Fibroblast of pulmonary artery (primary cell): ENCODE data around the gene PTPN13.

Source experiments
- DNase-seq: peaks from one replicate; pipeline ENCODE4 v3.0.0-alpha.2; 2010; ENCODE audit warnings: low read depth
- H3K4me3 ChIP-seq: replicated peaks from 2 replicates; pipeline ENCODE4 v1.5.1; 2011; ENCODE audit warnings: low read depth, mild to moderate bottlenecking, control low read depth, low read length, moderate library complexity
- TF ChIP-seq, protein P1 (sequence below): IDR thresholded peaks from 2 replicates; pipeline ENCODE4 v1.5.1; 2011; ENCODE audit warnings: mild to moderate bottlenecking, control low read depth, low read length, inconsistent platforms; ENCODE audit errors: missing control alignments

The PTPN13 gene

DNA sequence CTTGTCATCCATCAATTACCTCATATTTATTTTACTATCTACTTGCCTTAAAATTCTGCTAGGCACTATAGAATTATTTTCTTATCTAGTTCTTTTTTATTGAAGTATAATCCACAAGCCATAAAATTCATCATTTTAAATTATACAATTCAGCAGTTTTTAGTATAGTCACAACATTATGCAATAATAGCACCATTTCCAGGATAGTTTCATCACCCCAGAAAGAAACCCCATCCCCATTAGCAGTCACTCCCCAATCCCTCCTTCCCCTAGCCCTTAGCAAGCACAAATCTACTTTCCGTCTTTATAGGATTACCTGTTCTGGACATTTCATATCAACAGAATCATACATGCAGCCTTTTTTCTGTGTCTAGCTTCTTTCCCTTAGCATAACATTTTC, 239.5 kb downstream of the PTPN13 start:
- H3K4me3 ChIP-seq, result no peak overlapping the region
- TF ChIP-seq, protein P1, sequence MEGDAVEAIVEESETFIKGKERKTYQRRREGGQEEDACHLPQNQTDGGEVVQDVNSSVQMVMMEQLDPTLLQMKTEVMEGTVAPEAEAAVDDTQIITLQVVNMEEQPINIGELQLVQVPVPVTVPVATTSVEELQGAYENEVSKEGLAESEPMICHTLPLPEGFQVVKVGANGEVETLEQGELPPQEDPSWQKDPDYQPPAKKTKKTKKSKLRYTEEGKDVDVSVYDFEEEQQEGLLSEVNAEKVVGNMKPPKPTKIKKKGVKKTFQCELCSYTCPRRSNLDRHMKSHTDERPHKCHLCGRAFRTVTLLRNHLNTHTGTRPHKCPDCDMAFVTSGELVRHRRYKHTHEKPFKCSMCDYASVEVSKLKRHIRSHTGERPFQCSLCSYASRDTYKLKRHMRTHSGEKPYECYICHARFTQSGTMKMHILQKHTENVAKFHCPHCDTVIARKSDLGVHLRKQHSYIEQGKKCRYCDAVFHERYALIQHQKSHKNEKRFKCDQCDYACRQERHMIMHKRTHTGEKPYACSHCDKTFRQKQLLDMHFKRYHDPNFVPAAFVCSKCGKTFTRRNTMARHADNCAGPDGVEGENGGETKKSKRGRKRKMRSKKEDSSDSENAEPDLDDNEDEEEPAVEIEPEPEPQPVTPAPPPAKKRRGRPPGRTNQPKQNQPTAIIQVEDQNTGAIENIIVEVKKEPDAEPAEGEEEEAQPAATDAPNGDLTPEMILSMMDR, result no peak
- no peak for DNase-seq

DNA sequence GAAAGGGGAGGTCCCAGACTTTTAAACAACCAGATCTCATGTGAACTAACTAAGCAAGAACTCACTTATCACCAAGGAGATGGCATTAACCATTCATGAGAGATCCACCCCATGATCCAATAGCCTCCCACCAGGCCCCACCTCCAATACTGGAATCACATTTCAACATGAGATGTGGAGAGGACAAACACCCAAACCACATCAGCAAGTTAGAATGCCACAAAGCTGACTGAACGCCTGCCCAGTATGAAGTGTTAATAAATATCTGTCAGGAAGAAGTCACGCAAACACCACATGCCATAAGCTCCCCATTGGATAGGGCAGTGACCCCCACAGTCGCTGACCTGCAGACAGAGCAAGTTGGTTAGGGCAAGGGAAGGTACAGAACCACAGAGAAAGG, 240.8 kb downstream of the PTPN13 start:
- no peak overlapping the region for H3K4me3 ChIP-seq
- TF ChIP-seq, protein P1, result no peak
- no peak for DNase-seq

DNA sequence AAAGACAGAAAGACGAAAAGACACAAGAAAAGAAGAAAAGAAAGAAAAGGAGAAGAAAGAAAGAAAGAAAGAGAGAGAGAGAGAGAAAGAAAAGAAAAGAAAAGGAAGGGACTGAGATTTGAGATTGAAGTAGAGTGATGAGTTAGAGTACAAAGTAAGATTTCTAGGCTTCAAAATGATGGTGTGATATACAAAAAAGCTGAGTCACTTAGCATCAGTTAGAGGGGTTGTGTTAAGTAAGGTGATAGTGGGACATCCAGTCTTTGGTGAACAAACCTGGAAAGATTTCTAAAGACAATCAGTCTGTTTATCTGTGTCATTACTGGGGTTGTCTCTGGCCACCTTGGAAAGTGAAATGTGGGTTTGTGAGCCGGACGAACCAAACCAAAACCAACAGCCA, 241.6 kb downstream of the PTPN13 start:
- no peak overlapping the region for H3K4me3 ChIP-seq
- no peak for DNase-seq
- TF ChIP-seq, protein P1, result no peak

DNA sequence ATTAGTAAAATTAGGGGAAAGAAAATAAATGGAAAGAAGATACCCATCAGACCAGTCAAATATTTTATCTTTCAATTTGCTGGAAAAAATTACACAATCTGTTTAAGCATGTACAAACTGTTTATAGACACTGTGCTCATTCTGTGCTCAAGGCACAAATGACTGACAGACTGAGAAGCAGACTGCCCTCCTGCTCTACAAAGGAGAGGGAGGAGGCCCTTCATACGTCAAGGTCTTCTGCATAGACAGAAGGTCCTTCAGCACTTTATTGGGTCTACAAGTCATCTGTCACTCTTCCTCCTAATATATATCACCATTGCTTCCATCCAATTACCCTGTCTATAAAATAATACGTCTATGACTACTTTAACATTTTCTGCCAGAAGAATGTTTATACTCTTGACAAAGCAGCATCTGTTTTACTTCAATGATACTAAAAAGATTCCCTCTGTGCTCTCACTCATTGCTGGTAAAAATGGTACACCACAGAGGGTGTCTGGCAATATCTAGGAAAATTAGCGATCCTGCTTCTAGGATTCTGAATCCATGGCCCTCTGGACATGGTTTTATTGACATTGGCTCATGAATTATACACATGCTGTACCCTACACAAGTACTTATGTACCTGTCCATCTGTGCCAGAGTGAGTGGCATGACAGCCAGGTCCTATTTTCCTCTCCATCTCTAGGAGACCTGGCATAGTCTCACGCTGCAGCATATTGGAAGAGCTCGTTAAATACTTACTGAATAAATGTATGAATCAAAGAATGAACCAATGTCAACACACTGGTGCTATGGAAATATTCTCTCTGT, 243.8 kb downstream of the PTPN13 start:
- TF ChIP-seq, protein P1, result no peak
- H3K4me3 ChIP-seq, result no peak overlapping the region
- no peak for DNase-seq

DNA sequence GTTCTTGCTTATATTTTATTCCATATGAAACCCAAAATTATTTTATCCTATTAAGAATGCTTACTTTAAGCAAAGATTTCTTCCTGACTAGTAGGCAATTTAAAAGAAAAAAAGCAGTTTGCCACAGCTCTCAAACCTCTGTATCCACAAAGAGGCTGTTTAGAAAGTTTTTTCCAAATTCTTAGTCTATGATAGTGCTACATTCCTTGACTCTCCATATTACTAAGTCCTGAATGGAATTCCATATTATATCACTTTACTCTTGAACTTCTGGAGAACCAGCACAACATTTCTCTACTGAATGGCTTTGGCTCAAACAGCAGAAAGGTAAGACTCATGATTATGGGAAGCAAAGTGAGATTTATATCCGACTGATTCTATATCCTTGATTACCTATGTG, 246.7 kb downstream of the PTPN13 start:
- DNase-seq, result no peak
- TF ChIP-seq, protein P1, result no peak

DNA sequence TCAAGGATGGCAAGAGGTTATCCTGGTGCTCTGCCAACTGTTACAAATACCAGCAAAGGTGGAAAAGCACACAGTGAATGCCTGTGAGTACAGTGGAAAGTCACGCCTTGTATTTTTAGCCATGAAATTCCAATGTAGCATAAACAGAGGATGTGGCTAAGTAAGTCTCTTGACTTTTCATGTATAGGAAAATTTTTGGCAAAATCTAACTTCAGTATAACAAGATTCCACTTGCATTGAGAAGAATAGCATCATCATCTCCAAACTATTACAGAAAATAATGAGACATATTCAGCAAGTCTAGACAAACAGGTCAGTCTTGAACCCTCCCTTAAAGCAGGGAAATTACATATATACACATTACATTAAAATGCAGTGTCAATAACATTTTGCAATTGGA, 247.2 kb downstream of the PTPN13 start:
- no peak overlapping the region for H3K4me3 ChIP-seq
- TF ChIP-seq, protein P1, result no peak
- no peak for DNase-seq

More for the DNA sequence above, 246.7 kb downstream of the PTPN13 start:
- no peak overlapping the region for H3K4me3 ChIP-seq

DNA sequence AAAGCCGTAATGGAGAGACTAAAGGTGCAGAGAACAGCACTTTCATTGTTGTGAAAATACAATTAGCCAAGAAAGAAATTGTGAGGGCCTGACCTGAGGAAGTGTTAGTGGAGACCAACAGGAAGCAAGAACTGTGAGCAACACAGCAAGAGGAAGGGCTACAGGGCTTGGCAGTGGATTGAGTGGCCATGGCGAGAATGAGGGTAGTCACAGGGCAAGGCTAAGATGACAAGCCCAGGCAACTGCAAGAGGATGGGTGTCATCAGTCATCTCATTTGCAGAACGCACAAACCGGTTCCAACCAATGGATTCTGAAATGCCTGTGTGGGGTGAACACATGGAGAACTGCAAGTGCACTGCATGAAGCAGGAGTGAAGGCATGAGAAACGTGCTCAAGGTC, 251.5 kb downstream of the PTPN13 start:
- no peak overlapping the region for H3K4me3 ChIP-seq
- TF ChIP-seq, protein P1, result no peak
- DNase-seq, result no peak
